Loucy (cell line): ENCODE results near the gene DLD.

Experiments
- CTCF ChIP-seq: fragments of 200-600 bp; sonication (generic); conservative IDR thresholded peaks from 2 replicates; pipeline ENCODE4 v1.5.1; 2014; ENCODE audit warnings: mild to moderate bottlenecking, antibody characterized with exemption, low read length
- EZH2phosphoT487 ChIP-seq: fragments of 200-600 bp; IDR thresholded peaks from 2 replicates; pipeline ENCODE4 v1.6.1; 2018; ENCODE audit warnings: antibody characterized with exemption, mild to moderate bottlenecking, moderate library complexity, borderline replicate concordance

- TF ChIP-seq CTCF (no peak), EZH2phosphoT487 (no peak)
Observed at GRCh38 chr7:107934991-107935770, 44.2 kb downstream of the DLD start.
